Right lobe of liver (tissue), 6 donors: ENCODE data around the gene PTK6. TPM values are rescaled to one million over a fixed set of nuclear protein-coding genes. Genes with fewer than 3 reads are reported as not detected.

ENCODE experiments used
- ATAC-seq, 4 donors: fragments of 200-7000 bp; cut with Tn5 transposase; one replicate each; pipeline ENCODE4 v1.9.1; 2020; ENCODE audit warnings: mild to moderate bottlenecking in 4 of 4, moderate library complexity in 4 of 4
- DNase-seq, 3 donors: peaks; one replicate each; pipeline ENCODE4 v3.0.0-alpha.2; 2020
- H3K27ac ChIP-seq, 3 donors: fragments of 200-600 bp; one replicate each; pipeline ENCODE4 v1.8.0; 2022
- H3K27me3 ChIP-seq, 2 donors: fragments of 200-600 bp; one replicate each; pipeline ENCODE4 v1.8.0; 2022
- H3K36me3 ChIP-seq, 4 donors: fragments of 200-600 bp; sonication (generic) in 1 of 4; one replicate each; pipeline versions ENCODE4 v1.5.1 to v1.8.0; 2017 to 2022; ENCODE audit warnings: control low read depth in 1 of 4
- H3K4me1 ChIP-seq, 4 donors: fragments of 200-600 bp; sonication (generic) in 1 of 4; one replicate each; pipeline versions ENCODE4 v1.5.1 to v1.8.0; 2017 to 2022; ENCODE audit warnings: control low read depth in 1 of 4
- H3K4me3 ChIP-seq, 3 donors: fragments of 200-600 bp; one replicate each; pipeline ENCODE4 v1.8.0; 2022
- H3K9me3 ChIP-seq, 4 donors: fragments of 200-600 bp; sonication (generic) in 1 of 4; one replicate each; pipeline versions ENCODE4 v1.5.1 to v1.8.0; 2017 to 2022; ENCODE audit warnings: control low read depth in 1 of 4
- CTCF ChIP-seq, 4 donors: fragments of 200-600 bp in 3 of 4; fragments of 450-650 bp in 1 of 4; IDR thresholded peaks; one replicate each; pipeline versions ENCODE4 v1.5.1 to v1.8.0; 2016 to 2022; ENCODE audit warnings: antibody characterized with exemption in 4 of 4, mild to moderate bottlenecking in 2 of 4
- POLR2A ChIP-seq: fragments of 450-650 bp; IDR thresholded peaks from one replicate; pipeline ENCODE4 v1.6.1; 2017; ENCODE audit warnings: antibody characterized with exemption, mild to moderate bottlenecking
- WGBS: methylation state at CpG from one replicate; pipeline ENCODE4 v1.1.6; 2018; ENCODE audit warnings: low coverage, low lambda C conversion rate; ENCODE audit not compliant: insufficient coverage; ENCODE audit errors: missing lambda C conversion rate; 5-methylcytosine and 5-hydroxymethylcytosine counted together
- intact Hi-C, 2 donors: fragments of 100-400 bp; cut with DNase I; formaldehyde crosslinking; loops; one replicate each; pipeline versions ENCODE4 v1.11.2 to v1.14.1; 2022
- total RNA-seq, 6 experiments: library from RNA; depleted of rRNA in 2 of 6; stranded (reverse); fragments of >200 nt in 2 of 6; fragmentation: NEBNext Ultra II Directional in 3 of 6; extraction: Animal tissue kit (Norgen Biotek cat#: 25700) in 3 of 6; gene quantifications; one replicate each; pipeline versions ENCODE4 v1.1.0 to v1.2.4, GENCODE V29; 2016 to 2023
- donor health status: DM: no; HTN: yes; CAD: no.
- donor health status: DM: no; HTN: no; CAD: no.
- donor health status: DM: no; HTN: no; CAD: no.
- donor health status: DM: no; HTN: yes; CAD: no.
- donor health status: DM: no; HTN: yes; CAD: no.

PTK6 gene
- total RNA-seq, 6 experiments from 2014 or later = 0.78 to 11.0 (median 3.6) TPM

- ATAC-seq (no peak), DNase-seq (no peak)
- H3K4me1 ChIP-seq = no peaks in the 10 kb centered on the region
- 0% methylated on average over 1 of the region's 6 CpGs for WGBS
- H3K27me3 ChIP-seq = no peaks in the 10 kb centered on the region
- no peak overlapping the region for H3K27ac ChIP-seq
- TF ChIP-seq CTCF (IDR thresholded peaks at IDR 0.05) (no peak), POLR2A (no peak)
- intact Hi-C loops = loop anchor here in 1 of 2 donors (10.0 kb wide), 1 partner anchor 429 kb away; the partner anchor contains the start of gene SAMD10
- no peaks in the 10 kb centered on the region for H3K36me3 ChIP-seq
- H3K9me3 ChIP-seq = no peaks in the 10 kb centered on the region
- H3K4me3 ChIP-seq = no peak overlapping the region
Measured at GRCh38 chr20:63545814-63546213, 8.6 kb upstream of the PTK6 start.

GRCh38 chr20:63544958-63545516, 7.9 kb upstream of the PTK6 start:
- no peak for TF ChIP-seq POLR2A
- no peak for TF ChIP-seq CTCF (IDR thresholded peaks at IDR 0.05)
- Histone ChIP-seq H3K4me1 (no peaks in the 10 kb centered on the region), H3K36me3 (no peaks in the 10 kb centered on the region), H3K27ac (no peak overlapping the region), H3K27me3 (no peaks in the 10 kb centered on the region), H3K4me3 (no peak overlapping the region), H3K9me3 (no peaks in the 10 kb centered on the region)
- 60% methylated on average over 1 of the region's 19 CpGs for WGBS
- DNase-seq = no peak
- ATAC-seq = no peak
- intact Hi-C loops = loop anchor here in 1 of 2 donors (10.0 kb wide), 1 partner anchor 430 kb away; the partner anchor contains the start of gene SAMD10

- intact Hi-C loops = loop anchor here in 1 of 2 donors (10.0 kb wide), 1 partner anchor 430 kb away; the partner anchor contains the start of gene SAMD10
- no peak overlapping the region for H3K27ac ChIP-seq
- TF ChIP-seq CTCF (IDR thresholded peaks at IDR 0.05) (no peak), POLR2A (no peak)
- WGBS = 48% methylated on average over 5 of the region's 27 CpGs
- H3K4me1 ChIP-seq = no peaks in the 10 kb centered on the region
- no peak for DNase-seq
- no peaks in the 10 kb centered on the region for H3K9me3 ChIP-seq
- H3K4me3 ChIP-seq = no peak overlapping the region
- ATAC-seq = no peak
- no peaks in the 10 kb centered on the region for H3K36me3 ChIP-seq
- no peaks in the 10 kb centered on the region for H3K27me3 ChIP-seq
Measured at GRCh38 chr20:63544241-63544957, 7.2 kb upstream of the PTK6 start.

- intact Hi-C loops = loop anchor here in 1 of 2 donors (10.0 kb wide), 1 partner anchor 431 kb away; the partner anchor contains the start of gene SAMD10
- Histone ChIP-seq H3K9me3 (no peaks in the 10 kb centered on the region), H3K4me1 (no peaks in the 10 kb centered on the region), H3K27ac (no peak overlapping the region), H3K36me3 (no peaks in the 10 kb centered on the region), H3K27me3 (no peaks in the 10 kb centered on the region), H3K4me3 (no peak overlapping the region)
- TF ChIP-seq POLR2A (no peak), CTCF (IDR thresholded peaks at IDR 0.05) (no peak)
- DNase-seq (no peak), ATAC-seq (no peak)
- WGBS = 67% methylated on average over 5 of the region's 6 CpGs
Measured at GRCh38 chr20:63543733-63544132, 6.6 kb upstream of the PTK6 start.
